ENCODE measurements around the gene RHO.

GRCh38 chr3:129572603-129573002, 44.2 kb downstream of the RHO start:
- TF ChIP-seq CTCF (conservative IDR thresholded peaks at IDR 0.05 in 1 of 2, IDR thresholded peaks at IDR 0.05 in 1 of 2; ENCODE audit: extremely low read depth in 1 of 2, insufficient read depth in 1 of 2, low read depth in 1 of 2, low read length in 2 of 2), result no peak
- no peak for TF ChIP-seq EZH2 (IDR thresholded peaks at IDR 0.05; ENCODE audit: borderline replicate concordance, low read length)
